ENCODE measurements around the gene SNRPA1. TPM values are rescaled to one million over a fixed set of nuclear protein-coding genes. Genes with fewer than 3 reads are reported as not detected.
A peak's percentile ranks its signal among the peaks of the same experiment; 100 is the strongest.

Gene SNRPA1
- total and polyA plus RNA-seq, 2 of the 13 experiments (the other 11 are each of a cell fraction or from before 2014, with no cell fraction given): 41.2 to 108 TPM

GRCh38 chr15:101269479-101270223 is 25.4 kb downstream of the SNRPA1 start:
- ChIA-PET POLR2A (no interaction called here), CTCF (ENCODE audit: low intra/inter-chr PET ratio, low total read pairs) (no interaction called here)
- H3K4me2 ChIP-seq (ENCODE audit: low read depth, low read length): no peak overlapping the region
- H3K9ac ChIP-seq (ENCODE audit: insufficient read depth, low read depth, low read length): no peak overlapping the region
- H3K4me3 ChIP-seq (replicated peaks in 1 of 3; ENCODE audit: insufficient read depth in 1 of 3, low read depth in 2 of 3, low read length in 3 of 3): no peak overlapping the region
- H3K27ac ChIP-seq (ENCODE audit: extremely low read length, insufficient read depth, low read length): no peak overlapping the region
- peak; percentile 72 for ATAC-seq
- H3K27me3 ChIP-seq (ENCODE audit: control insufficient read depth in 1 of 2, insufficient read depth in 2 of 2, low read length in 2 of 2): peaks cover 0 to 3% of the 10 kb centered on the region in 2 experiments; a peak in 2 of 5 replicates
- FAIRE-seq: no peak
- no peaks in the 10 kb centered on the region for H3K9me3 ChIP-seq (ENCODE audit: low read length)
- no peaks in the 10 kb centered on the region for H3K79me2 ChIP-seq (ENCODE audit: insufficient read depth, low read length)
- no peaks in the 10 kb centered on the region for H3K4me1 ChIP-seq (ENCODE audit: insufficient read depth, low read length)
- intact Hi-C loops (cut with micrococcal nuclease; ENCODE audit: unreplicated experiment): no loop called here
- 94% methylated on average over 12 of the region's 16 CpGs for WGBS (ENCODE audit: low lambda C conversion rate)
- no peak for DNase-seq (ENCODE audit: low spot score)
- no peaks in the 10 kb centered on the region; the same call in 1 of the 2 replicates for H4K20me1 ChIP-seq (ENCODE audit: insufficient read depth, low read length)
- no TSS peak for BruUV-seq (replicated peaks)
- in situ Hi-C loops (cut with HindIII; ENCODE audit: extremely low pct_ligation_motif_present, low pct_unique_long_range_greater_than_20kb): loop anchor here (25.0 kb wide), 2 partner anchors 357 to 607 kb away; partner anchors contain the start of gene LRRK1
- H3K36me3 ChIP-seq (replicated peaks in 1 of 2; ENCODE audit: control insufficient read depth in 1 of 2, insufficient read depth in 2 of 2, low read length in 2 of 2): peaks cover 10 to 44% of the 10 kb centered on the region in 2 experiments
- H2AFZ ChIP-seq (ENCODE audit: low read length): no peak overlapping the region
- TF ChIP-seq AGO2 (optimal IDR thresholded peaks at IDR 0.05; ENCODE audit: low read depth, low read length) (peak; percentile 49), ZFY (CRISPR knock-in tag; IDR thresholded peaks at IDR 0.05) (peak; percentile 25; the same call in 1 of the 2 replicates), ZSCAN22 (CRISPR knock-in tag; IDR thresholded peaks at IDR 0.05) (no peak), ZHX1 (CRISPR knock-in tag; IDR thresholded peaks at IDR 0.05; ENCODE audit: low read depth) (no peak), HOXA7 (CRISPR knock-in tag; IDR thresholded peaks at IDR 0.05) (no peak), ZNF503 (CRISPR knock-in tag; IDR thresholded peaks at IDR 0.05) (no peak), RBM22 (optimal IDR thresholded peaks at IDR 0.05; ENCODE audit: low read length) (peak; percentile 30), ZBTB33 (CRISPR knock-in tag; IDR thresholded peaks at IDR 0.05) (peak; percentile 100), SIN3B (IDR thresholded peaks at IDR 0.05; ENCODE audit: low read length) (no peak), ZNF687 (CRISPR knock-in tag; IDR thresholded peaks at IDR 0.05) (peak; percentile 46), ZNF263 (CRISPR knock-in tag; IDR thresholded peaks at IDR 0.05) (no peak), IRF2 (CRISPR knock-in tag; IDR thresholded peaks at IDR 0.05) (no peak), ZFAT (CRISPR knock-in tag; conservative IDR thresholded peaks at IDR 0.05) (no peak)

Measured in HepG2 (cell line).